ENCODE measurements around the gene USP20. TPM values are rescaled to one million over a fixed set of nuclear protein-coding genes. Genes with fewer than 3 reads are reported as not detected.

USP20 gene
- total RNA-seq, 2 donors from 2014 or later, result 16.0 to 21.9 TPM

DNA sequence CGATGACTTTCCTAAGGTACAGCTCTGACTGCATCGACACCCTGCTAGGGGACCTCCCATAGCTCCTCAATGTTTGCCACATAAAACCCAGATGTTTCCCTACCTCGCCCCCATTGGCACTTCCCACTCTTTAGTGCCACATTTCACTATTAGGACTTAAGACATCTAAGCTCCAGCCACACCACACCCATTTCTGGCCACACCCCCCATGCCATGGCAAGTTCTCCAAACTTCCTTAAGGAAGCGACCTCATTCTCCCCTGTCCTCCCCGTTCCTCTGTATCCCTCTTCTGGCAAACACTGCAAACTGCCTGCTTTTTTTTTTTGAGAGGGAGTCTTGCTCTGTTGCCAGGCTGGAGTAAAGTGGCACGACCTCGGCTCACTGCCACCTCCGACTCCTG is 62.9 kb downstream of the USP20 start:
- DNase-seq, result no peak

GRCh38 chr9:129899620-129900019 is 64.4 kb downstream of the USP20 start:
- ATAC-seq (no peak), DNase-seq (no peak)
- intact Hi-C loops (cut with DNase I, micrococcal nuclease), result no loop called here

More for the DNA sequence above, 62.9 kb downstream of the USP20 start:
- peak; percentile 76 for ATAC-seq
- intact Hi-C loops (cut with DNase I, micrococcal nuclease), result no loop called here

DNA sequence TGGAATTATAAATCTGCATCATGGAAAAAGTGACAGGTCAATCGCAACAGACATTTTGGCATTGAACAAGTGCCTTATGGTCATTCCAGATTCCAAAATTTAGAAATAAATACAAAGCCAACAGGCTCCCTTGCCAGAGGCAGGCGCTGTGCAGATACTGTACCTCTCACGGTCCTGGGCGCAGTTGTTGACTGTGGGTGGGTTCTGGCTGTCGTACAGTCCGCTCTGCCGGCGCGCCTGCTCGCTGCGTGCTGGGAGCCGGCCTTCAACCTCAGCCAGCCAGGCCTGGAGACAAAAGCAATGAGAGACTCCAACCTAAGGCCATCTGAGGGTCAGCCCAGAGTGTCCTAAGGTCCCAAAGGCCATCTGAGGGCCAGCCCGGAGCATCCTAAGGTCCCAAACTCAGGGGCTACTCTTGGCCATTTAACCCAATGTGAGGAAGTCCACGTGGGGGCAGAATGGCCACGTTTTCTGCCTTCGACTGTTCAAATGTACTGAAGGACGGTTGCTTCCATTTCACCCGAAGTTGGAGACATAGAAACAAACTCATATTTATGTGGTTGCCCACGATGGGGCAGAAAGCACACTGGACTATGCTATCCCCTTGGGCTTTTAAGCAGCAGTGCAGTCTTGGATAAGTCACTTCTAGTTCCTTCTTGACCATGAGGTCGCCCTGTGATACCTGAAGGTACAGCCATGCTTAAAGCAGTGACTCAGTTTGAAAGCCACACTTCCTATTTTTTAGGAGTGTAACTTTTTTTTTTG is 65.2 kb downstream of the USP20 start:
- ATAC-seq (no peak), DNase-seq (no peak)
- intact Hi-C loops (cut with DNase I, micrococcal nuclease), result no loop called here

- intact Hi-C loops (cut with DNase I, micrococcal nuclease), result no loop called here
- DNase-seq (no peak), ATAC-seq (no peak)
Observed at GRCh38 chr9:129901993-129902739, 66.9 kb downstream of the USP20 start.

GRCh38 chr9:129902740-129903134 is 67.5 kb downstream of the USP20 start:
- ATAC-seq (no peak), DNase-seq (no peak)
- intact Hi-C loops (cut with DNase I, micrococcal nuclease), result no loop called here

- no peak for DNase-seq
- ATAC-seq, result no peak
- intact Hi-C loops (cut with DNase I, micrococcal nuclease), result no loop called here
Observed at GRCh38 chr9:129904734-129905133, 69.5 kb downstream of the USP20 start.

- intact Hi-C loops (cut with DNase I, micrococcal nuclease), result no loop called here
- no peak for DNase-seq
- ATAC-seq, result no peak
Observed at GRCh38 chr9:129906298-129906697, 71.0 kb downstream of the USP20 start.

GRCh38 chr9:129907201-129907600 is 71.9 kb downstream of the USP20 start:
- DNase-seq (no peak), ATAC-seq (no peak)
- intact Hi-C loops (cut with DNase I, micrococcal nuclease), result no loop called here

DNA sequence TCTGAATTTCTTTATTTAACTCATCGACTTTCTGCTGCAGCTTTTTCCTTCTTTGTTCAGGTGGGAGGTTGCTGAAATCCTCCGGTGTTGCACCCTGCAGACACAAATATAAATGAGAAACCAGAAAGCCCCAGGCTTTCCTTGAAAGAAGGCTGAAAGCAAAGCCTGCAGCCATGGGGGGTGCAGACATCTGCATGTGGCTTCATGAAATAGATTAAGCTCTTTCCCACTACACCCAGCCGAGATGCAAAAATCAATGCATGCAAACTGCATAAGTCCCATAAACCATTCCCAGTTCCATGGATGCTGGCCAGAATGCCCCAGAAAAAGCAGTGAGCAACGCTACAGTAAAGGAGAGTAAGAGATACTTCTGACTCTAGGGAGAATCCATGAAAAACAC is 73.6 kb downstream of the USP20 start:
- ATAC-seq (no peak), DNase-seq (no peak)
- intact Hi-C loops (cut with DNase I, micrococcal nuclease), result no loop called here

DNA sequence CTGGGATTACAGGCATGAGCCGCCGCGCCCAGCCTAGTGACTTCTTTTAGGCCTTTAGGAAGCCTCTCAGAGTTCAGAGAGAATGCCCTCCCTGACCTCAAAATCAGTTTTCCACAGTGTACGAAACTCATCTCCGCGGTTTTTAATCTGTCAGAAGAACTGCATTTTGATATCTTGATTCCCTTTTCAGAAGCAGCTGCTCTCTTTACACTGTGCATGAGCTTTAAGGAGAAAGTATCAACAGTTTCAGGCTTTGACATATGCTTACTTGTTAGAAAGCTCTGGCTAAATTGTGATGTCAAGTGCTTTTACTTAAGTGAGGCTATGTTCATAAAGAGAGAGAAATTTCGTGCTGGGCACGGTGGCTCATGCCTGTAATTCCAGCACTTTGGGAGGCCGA is 74.6 kb downstream of the USP20 start:
- no peak for ATAC-seq
- DNase-seq, result no peak
- intact Hi-C loops (cut with DNase I, micrococcal nuclease), result no loop called here

DNA sequence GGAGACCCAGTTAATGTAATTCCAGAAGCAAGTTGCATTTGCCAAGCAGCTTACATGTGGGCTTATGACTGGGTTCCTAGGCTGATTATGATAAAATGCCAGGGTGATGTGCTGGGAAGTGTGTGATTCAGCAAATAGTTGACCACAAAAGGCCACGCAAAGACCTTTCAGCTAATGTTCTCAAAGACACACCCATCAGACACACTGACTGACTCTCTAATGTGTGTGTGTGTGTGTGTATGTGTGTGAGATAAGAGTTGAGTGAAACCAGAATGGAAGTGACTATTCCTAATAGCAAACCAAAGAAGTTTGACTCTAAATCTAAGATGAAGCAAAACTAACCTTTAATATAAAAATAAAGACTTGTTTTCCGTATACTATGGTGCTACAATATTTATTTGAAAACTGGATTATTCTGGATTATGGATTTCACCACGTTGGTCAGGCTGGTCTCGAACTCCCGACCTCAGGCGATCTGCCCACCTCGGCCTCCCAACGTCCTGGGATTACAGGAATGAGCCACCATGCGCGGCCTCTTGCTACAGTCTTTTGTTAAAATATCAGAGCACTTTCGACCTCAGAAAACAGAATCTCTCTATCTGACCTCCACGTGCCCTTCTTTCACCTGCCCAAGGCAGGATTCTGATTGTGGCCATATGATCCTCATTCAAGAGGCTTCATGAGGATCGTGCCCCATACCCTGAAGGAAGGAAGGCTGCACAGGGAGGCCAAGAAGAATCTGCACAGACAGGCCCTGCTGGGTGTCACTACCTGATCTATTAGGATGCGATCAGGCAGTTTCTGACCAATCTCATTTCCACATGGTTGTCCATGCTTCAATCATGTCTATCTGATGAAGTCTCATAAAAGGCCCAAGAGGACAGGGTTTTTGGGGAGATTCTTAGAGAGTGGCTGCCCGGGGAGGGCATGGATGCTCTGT is 75.6 kb downstream of the USP20 start:
- ATAC-seq, result no peak
- no peak for DNase-seq
- intact Hi-C loops (cut with DNase I, micrococcal nuclease), result no loop called here

- no peak for ATAC-seq
- DNase-seq, result no peak
- intact Hi-C loops (cut with DNase I, micrococcal nuclease), result no loop called here
Observed at GRCh38 chr9:129914051-129914450, 78.8 kb downstream of the USP20 start.

DNA sequence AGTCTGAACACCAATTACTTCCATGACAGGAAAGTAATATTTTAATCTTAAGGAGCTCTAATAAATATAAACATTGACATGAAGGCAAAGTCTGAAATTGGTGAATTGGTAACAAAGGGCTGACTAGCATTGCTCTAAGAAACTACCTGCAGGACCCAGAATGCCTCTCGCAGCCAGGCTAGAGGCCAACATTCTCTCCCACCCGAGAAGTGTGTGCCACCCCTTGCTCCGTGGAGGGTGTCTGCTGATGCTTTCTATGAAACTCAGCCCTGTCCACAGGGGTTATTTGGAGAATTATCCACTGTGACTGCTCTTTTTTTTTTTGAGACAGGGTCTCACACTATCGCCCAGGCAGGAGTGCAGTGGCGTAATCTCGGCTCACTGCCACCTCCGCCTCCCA is 81.4 kb downstream of the USP20 start:
- intact Hi-C loops (cut with DNase I, micrococcal nuclease), result no loop called here
- ATAC-seq (no peak), DNase-seq (no peak)

GRCh38 chr9:129918296-129918950 is 83.2 kb downstream of the USP20 start:
- ATAC-seq (no peak), DNase-seq (no peak)
- intact Hi-C loops (cut with DNase I, micrococcal nuclease), result no loop called here

- DNase-seq, result no peak
- no peak for ATAC-seq
- intact Hi-C loops (cut with DNase I, micrococcal nuclease), result no loop called here
Observed at GRCh38 chr9:129919277-129919676, 84.0 kb downstream of the USP20 start.

- ATAC-seq (no peak), DNase-seq (no peak)
- intact Hi-C loops (cut with DNase I, micrococcal nuclease), result no loop called here
Observed at GRCh38 chr9:129919841-129920240, 84.6 kb downstream of the USP20 start.

- ATAC-seq (no peak), DNase-seq (no peak)
- intact Hi-C loops (cut with DNase I, micrococcal nuclease), result no loop called here
Observed at GRCh38 chr9:129921905-129922304, 86.6 kb downstream of the USP20 start.

DNA sequence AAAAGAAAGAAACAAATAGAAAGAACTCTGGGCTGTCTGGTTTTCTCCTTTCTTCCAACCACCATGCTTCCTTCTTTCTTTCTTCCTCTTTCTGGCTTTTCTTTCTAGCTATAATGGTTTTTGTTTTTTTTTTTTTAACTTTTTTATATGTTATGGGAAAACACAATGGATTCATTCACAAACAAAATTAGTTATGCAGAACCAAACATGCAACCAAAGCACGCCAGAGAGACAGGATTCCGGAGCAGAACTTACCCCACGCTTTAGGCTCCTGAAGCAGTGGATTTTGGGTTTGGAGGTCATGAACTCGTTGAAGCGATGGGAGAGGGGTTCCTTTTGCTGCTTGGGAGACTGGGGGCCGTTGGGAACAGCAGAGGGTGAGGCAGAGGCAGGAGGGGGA is 88.3 kb downstream of the USP20 start:
- ATAC-seq (no peak), DNase-seq (no peak)
- intact Hi-C loops (cut with DNase I, micrococcal nuclease), result no loop called here

DNA sequence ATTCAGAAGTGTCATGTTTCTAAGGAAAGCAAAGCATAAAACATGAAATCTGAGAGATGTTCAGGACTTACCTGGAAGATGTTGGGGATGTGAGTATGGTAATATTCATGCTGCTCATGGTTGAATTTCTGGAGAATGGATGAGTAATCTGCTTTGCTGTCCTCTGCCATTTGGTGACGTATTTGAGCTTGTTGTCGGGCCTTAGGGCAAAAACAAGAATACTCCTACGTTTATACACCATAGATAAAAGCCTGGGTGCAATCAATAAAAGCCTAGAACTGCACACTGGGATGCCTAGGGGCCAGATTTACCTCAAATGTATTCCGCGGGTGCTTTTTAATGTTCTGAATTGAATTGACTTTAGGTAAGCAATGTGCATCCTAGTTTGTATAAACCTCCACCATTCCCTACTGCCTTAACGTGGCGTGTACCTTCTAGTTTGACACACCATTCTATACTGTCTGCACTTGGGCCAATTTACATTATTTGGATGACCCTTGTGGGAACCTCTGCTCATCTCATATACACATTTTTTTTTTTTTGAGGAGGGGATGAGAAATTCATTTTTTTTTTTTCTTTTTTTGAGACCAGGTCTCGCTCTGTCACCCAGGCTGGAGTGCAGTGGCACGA is 94.4 kb downstream of the USP20 start:
- ATAC-seq, result no peak
- DNase-seq, result no peak
- intact Hi-C loops (cut with DNase I, micrococcal nuclease), result no loop called here

Data from left colon (tissue), 2 donors.